NB4 (cell line): ENCODE measurements around the gene OAS3.

Experiments
- CTCF ChIP-seq: IDR thresholded peaks from one replicate; pipeline ENCODE4 v1.5.1; 2012; ENCODE audit warnings: low read depth, low read length
- MAX ChIP-seq: IDR thresholded peaks from 2 replicates; pipeline ENCODE4 v1.6.1; 2011; ENCODE audit warnings: low read depth, low read length
- POLR2A ChIP-seq: IDR thresholded peaks from 2 replicates; pipeline ENCODE4 v1.6.1; 2011; ENCODE audit warnings: mild to moderate bottlenecking; ENCODE audit not compliant: insufficient read length; ENCODE audit errors: extremely low read depth

- TF ChIP-seq CTCF, result no peak
- TF ChIP-seq POLR2A, result no peak
- no peak for TF ChIP-seq MAX
Measured at GRCh38 chr12:113006206-113006605, 67.9 kb downstream of the OAS3 start.
